HL-60 (cell line): ENCODE data around the gene SLC17A9.

Experiments used
- DNase-seq, 2 experiments: peaks; one replicate each; pipeline ENCODE4 v3.0.0-alpha.2; 2010 to 2020; ENCODE audit warnings: low read depth in 1 of 2, low spot score in 1 of 2
- H3K27ac ChIP-seq: fragments of 250-450 bp; sonication (Bioruptor Pico); replicated peaks from 2 replicates; pipeline ENCODE4 v1.5.1; 2020; ENCODE audit warnings: mild to moderate bottlenecking, moderate library complexity
- H3K27me3 ChIP-seq: fragments of 250-450 bp; sonication (Bioruptor Pico); 2 replicates; pipeline ENCODE4 v1.5.1; 2021; ENCODE audit warnings: mild to moderate bottlenecking, moderate library complexity; ENCODE audit not compliant: insufficient read depth, poor library complexity, severe bottlenecking
- H3K4me3 ChIP-seq: replicated peaks from 2 replicates; pipeline ENCODE4 v1.5.1; 2011; ENCODE audit warnings: mild to moderate bottlenecking, control low read depth, low read length; ENCODE audit not compliant: insufficient read depth
- CTCF ChIP-seq: IDR thresholded peaks from one replicate; pipeline ENCODE4 v1.5.1; 2011; ENCODE audit warnings: low read length, control low read depth, inconsistent platforms; ENCODE audit not compliant: insufficient read depth
- GABPA ChIP-seq: IDR thresholded peaks from 2 replicates; pipeline ENCODE4 v1.6.1; 2012; ENCODE audit warnings: low read depth
- POLR2AphosphoS5 ChIP-seq: IDR thresholded peaks from 2 replicates; pipeline ENCODE4 v1.6.1; 2012; ENCODE audit warnings: low read depth
- SPI1 ChIP-seq: IDR thresholded peaks from 2 replicates; pipeline ENCODE4 v1.6.1; 2012; ENCODE audit warnings: low read depth, mild to moderate bottlenecking, borderline replicate concordance
- TF ChIP-seq, protein P1 (sequence below): IDR thresholded peaks from 2 replicates; pipeline ENCODE4 v1.6.1; 2012; ENCODE audit warnings: low read depth; ENCODE audit not compliant: insufficient replicate concordance

Gene SLC17A9

DNA sequence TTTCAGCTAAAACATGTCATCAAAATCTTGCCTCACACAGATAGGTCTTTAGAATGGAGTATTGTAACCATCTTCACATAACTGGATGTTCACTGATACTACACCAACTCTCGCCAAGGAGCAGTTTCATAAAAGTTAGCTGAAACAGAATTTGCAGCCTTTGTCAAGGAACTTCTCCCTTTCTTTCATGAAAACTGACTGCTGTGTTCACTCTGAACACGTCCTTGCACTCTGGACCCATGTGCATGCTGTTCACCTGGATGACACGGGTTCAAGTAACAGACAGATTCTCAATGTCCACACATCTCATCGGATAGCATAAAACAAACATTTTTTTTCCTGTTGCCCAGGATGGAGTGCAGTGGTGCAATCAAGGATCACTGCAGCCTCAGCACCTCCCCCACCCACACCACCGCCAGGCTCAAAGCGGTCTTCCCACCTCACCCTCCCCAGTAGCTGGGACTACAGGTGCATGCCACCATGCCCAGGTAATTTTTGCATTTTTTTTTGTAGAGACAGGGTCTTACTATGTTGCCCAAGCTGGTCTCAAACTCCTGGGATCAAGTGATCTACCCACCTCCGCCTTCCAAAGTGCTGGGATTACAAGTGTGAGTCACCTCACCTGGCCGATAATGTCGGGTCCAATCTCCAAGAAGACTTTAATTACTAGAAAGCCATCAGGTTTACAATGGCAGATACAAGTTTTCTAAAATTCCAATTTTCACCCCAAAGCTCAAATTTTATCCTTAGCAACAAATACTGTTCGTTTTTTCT lies 35.6 kb upstream of the SLC17A9 start:
- no peaks in the 10 kb centered on the region for H3K27me3 ChIP-seq
- no peak for DNase-seq
- no peak overlapping the region for H3K4me3 ChIP-seq
- TF ChIP-seq SPI1 (no peak), CTCF (no peak), POLR2AphosphoS5 (no peak), GABPA (no peak)
- TF ChIP-seq, protein P1, sequence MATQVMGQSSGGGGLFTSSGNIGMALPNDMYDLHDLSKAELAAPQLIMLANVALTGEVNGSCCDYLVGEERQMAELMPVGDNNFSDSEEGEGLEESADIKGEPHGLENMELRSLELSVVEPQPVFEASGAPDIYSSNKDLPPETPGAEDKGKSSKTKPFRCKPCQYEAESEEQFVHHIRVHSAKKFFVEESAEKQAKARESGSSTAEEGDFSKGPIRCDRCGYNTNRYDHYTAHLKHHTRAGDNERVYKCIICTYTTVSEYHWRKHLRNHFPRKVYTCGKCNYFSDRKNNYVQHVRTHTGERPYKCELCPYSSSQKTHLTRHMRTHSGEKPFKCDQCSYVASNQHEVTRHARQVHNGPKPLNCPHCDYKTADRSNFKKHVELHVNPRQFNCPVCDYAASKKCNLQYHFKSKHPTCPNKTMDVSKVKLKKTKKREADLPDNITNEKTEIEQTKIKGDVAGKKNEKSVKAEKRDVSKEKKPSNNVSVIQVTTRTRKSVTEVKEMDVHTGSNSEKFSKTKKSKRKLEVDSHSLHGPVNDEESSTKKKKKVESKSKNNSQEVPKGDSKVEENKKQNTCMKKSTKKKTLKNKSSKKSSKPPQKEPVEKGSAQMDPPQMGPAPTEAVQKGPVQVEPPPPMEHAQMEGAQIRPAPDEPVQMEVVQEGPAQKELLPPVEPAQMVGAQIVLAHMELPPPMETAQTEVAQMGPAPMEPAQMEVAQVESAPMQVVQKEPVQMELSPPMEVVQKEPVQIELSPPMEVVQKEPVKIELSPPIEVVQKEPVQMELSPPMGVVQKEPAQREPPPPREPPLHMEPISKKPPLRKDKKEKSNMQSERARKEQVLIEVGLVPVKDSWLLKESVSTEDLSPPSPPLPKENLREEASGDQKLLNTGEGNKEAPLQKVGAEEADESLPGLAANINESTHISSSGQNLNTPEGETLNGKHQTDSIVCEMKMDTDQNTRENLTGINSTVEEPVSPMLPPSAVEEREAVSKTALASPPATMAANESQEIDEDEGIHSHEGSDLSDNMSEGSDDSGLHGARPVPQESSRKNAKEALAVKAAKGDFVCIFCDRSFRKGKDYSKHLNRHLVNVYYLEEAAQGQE, result no peak
- no peak overlapping the region for H3K27ac ChIP-seq

DNA sequence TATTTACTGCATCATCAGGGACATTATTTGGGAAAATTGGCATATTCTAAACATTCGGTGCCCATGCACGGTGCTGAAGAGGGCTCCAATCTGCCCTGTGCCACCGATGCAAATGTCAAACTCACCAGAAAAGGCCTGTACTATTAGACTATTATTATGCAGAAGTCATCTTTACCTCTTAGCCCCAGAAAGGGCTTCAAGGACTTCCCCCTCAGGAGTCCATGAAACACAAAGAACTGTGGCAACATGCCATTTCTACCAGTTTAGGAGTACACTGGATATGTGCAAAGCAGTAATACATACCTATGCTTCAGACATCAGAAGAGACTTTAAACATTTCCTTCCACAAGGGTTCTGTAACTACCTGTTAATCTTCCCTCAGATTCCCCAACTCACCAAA lies 34.8 kb upstream of the SLC17A9 start:
- H3K27ac ChIP-seq, result no peak overlapping the region
- no peak for TF ChIP-seq GABPA
- TF ChIP-seq, protein P1, result no peak
- 0 out of 2 replicates have a peak, but pooled peaks have one; percentile 23 for TF ChIP-seq SPI1
- TF ChIP-seq CTCF, result no peak
- no peaks in the 10 kb centered on the region for H3K27me3 ChIP-seq
- no peak overlapping the region for H3K4me3 ChIP-seq
- DNase-seq, result no peak

GRCh38 chr20:62918147-62918546 lies 34.4 kb upstream of the SLC17A9 start:
- no peak overlapping the region for H3K27ac ChIP-seq
- H3K27me3 ChIP-seq, result no peaks in the 10 kb centered on the region
- no peak overlapping the region for H3K4me3 ChIP-seq
- TF ChIP-seq, protein P1, result no peak
- no peak for TF ChIP-seq SPI1
- DNase-seq, result no peak
